HCT116 (cell line): Measurements from ENCODE around the gene CNTN4. TPM values are rescaled to one million over a fixed set of nuclear protein-coding genes. Genes with fewer than 3 reads are reported as not detected.

Source experiments
- ATAC-seq: fragments of 200-7000 bp; cut with Tn5 transposase; 2 replicates; pipeline ENCODE4 v1.9.1; 2020; ENCODE audit warnings: mild to moderate bottlenecking, moderate library complexity
- BruUV-seq: library from RNA; stranded (reverse); fragments of 400-500 nt; replicated peaks from 2 replicates; lab custom pipeline; 2021; lab: Mats Ljungman, UMichigan
- CTCF ChIA-PET: fragments of 300-600 bp; sonication (Branson Sonifier 250); formaldehyde crosslinking; loops from one replicate; lab custom pipeline; 2021; ENCODE audit warnings: antibody characterized with exemption; lab: Charles Lee
- POLR2A ChIA-PET: fragments of 300-600, 350-600 bp; sonication (Branson Sonifier 250); formaldehyde crosslinking; loops from one replicate; lab custom pipeline; 2021; ENCODE audit warnings: antibody characterized with exemption; lab: Charles Lee
- RAD21 ChIA-PET, 2 experiments: fragments of 300-600 bp; sonication (Branson Sonifier 250); formaldehyde crosslinking; loops; one replicate each; lab custom pipeline; 2023; ENCODE audit warnings: low total read pairs in 2 of 2; ENCODE audit not compliant: uncharacterized antibody in 2 of 2, unreplicated experiment in 2 of 2, low non-redundant PET in 1 of 2; lab: Charles Lee
- DNase-seq: peaks from one replicate; pipeline ENCODE4 v3.0.0-alpha.2; 2010; ENCODE audit warnings: low read depth, low spot score
- H2AFZ ChIP-seq: fragments of 200-600 bp; shearing (Covaris generic), sonication (generic); 2 replicates; pipeline ENCODE4 v1.6.1; 2017; ENCODE audit warnings: low read depth, mixed run types, mixed read lengths, antibody characterized with exemption, low read length; ENCODE audit not compliant: poor library complexity, severe bottlenecking
- H3K27ac ChIP-seq: 2 replicates; pipeline ENCODE4 v1.5.1; 2012; ENCODE audit warnings: low read depth, low read length
- H3K27me3 ChIP-seq: fragments of 200-600 bp; sonication (generic); 2 replicates; pipeline ENCODE4 v1.6.1; 2016; ENCODE audit warnings: mixed run types, low read length, mixed read lengths; ENCODE audit not compliant: insufficient read depth
- H3K36me3 ChIP-seq, 2 experiments: fragments of 200-500 bp in 1 of 2; fragments of 200-600 bp in 1 of 2; sonication (Bioruptor generic) in 1 of 2; sonication (generic) in 1 of 2; 2 replicates each; pipeline versions ENCODE4 v1.5.1 to v1.6.1; 2014 to 2016; ENCODE audit warnings: low read length in 2 of 2, inconsistent platforms in 1 of 2, mixed read lengths in 1 of 2, mixed run types in 1 of 2; ENCODE audit not compliant: insufficient read depth in 2 of 2, control insufficient read depth in 1 of 2
- H3K4me1 ChIP-seq, 2 experiments: fragments of 200-600 bp in 1 of 2; sonication (generic) in 1 of 2; 2 replicates each; pipeline versions ENCODE4 v1.5.1 to v1.6.1; 2012 to 2017; ENCODE audit warnings: low read length in 2 of 2, inconsistent platforms in 1 of 2, mild to moderate bottlenecking in 1 of 2, mixed read lengths in 1 of 2, mixed run types in 1 of 2, moderate library complexity in 1 of 2; ENCODE audit not compliant: insufficient read depth in 2 of 2, control insufficient read depth in 1 of 2
- H3K4me2 ChIP-seq: fragments of 200-600 bp; sonication (generic); 2 replicates; pipeline ENCODE4 v1.6.1; 2017; ENCODE audit warnings: mixed run types, low read length, mixed read lengths
- H3K4me3 ChIP-seq, 2 experiments: fragments of 200-600 bp in 1 of 2; sonication (generic) in 1 of 2; replicated peaks in 1 of 2; 2 replicates each; pipeline ENCODE4 v1.5.1; 2011 to 2016; ENCODE audit warnings: low read length in 2 of 2, control low read depth in 1 of 2, low read depth in 1 of 2, mild to moderate bottlenecking in 1 of 2, mixed read lengths in 1 of 2, mixed run types in 1 of 2
- H3K79me2 ChIP-seq: fragments of 200-600 bp; sonication (generic); 2 replicates; pipeline ENCODE4 v1.6.1; 2017; ENCODE audit warnings: mild to moderate bottlenecking, mixed run types, low read length, moderate library complexity, mixed read lengths; ENCODE audit not compliant: insufficient read depth
- H3K9ac ChIP-seq: fragments of 200-600 bp; sonication (generic); 2 replicates; pipeline ENCODE4 v1.6.1; 2016; ENCODE audit warnings: low read length, mixed read lengths
- H3K9me2 ChIP-seq: fragments of 200-600 bp; sonication (generic), shearing (Covaris generic); 2 replicates; pipeline ENCODE4 v1.6.1; 2017; ENCODE audit warnings: mixed run types, mild to moderate bottlenecking, moderate library complexity; ENCODE audit not compliant: insufficient read depth
- H3K9me3 ChIP-seq, 2 experiments: fragments of 200-500 bp in 1 of 2; fragments of 200-600 bp in 1 of 2; sonication (Bioruptor generic) in 1 of 2; sonication (generic) in 1 of 2; 2 replicates each; pipeline ENCODE4 v1.6.1; 2014 to 2017; ENCODE audit warnings: low read length in 2 of 2, mixed read lengths in 2 of 2, inconsistent platforms in 1 of 2, low read depth in 1 of 2, mild to moderate bottlenecking in 1 of 2, mixed run types in 1 of 2, moderate library complexity in 1 of 2; ENCODE audit not compliant: control insufficient read depth in 1 of 2, insufficient read depth in 1 of 2
- H4K20me1 ChIP-seq: fragments of 200-600 bp; sonication (generic), shearing (Covaris generic); 2 replicates; pipeline ENCODE4 v1.6.1; 2017; ENCODE audit warnings: mixed run types, mild to moderate bottlenecking, moderate library complexity; ENCODE audit not compliant: insufficient read depth
- CBX3 ChIP-seq: IDR thresholded peaks from 2 replicates; pipeline ENCODE4 v1.6.1; 2012; ENCODE audit warnings: low read depth
- CEBPB ChIP-seq: IDR thresholded peaks from 2 replicates; pipeline ENCODE4 v1.6.1; 2012; ENCODE audit warnings: low read depth
- EGR1 ChIP-seq: IDR thresholded peaks from 2 replicates; pipeline ENCODE4 v1.6.1; 2012; ENCODE audit warnings: low read depth
- ELF1 ChIP-seq: IDR thresholded peaks from 2 replicates; pipeline ENCODE4 v1.6.1; 2012; ENCODE audit warnings: low read depth, borderline replicate concordance
- EZH2 ChIP-seq: fragments of 200-600 bp; sonication (generic); IDR thresholded peaks from 2 replicates; pipeline ENCODE4 v1.6.1; 2017; ENCODE audit warnings: antibody characterized with exemption, mixed run types
- EZH2phosphoT487 ChIP-seq: fragments of 200-600 bp; IDR thresholded peaks from 2 replicates; pipeline ENCODE4 v1.6.1; 2018; ENCODE audit warnings: antibody characterized with exemption, borderline replicate concordance
- FOSL1 ChIP-seq: IDR thresholded peaks from 2 replicates; pipeline ENCODE4 v1.6.1; 2012; ENCODE audit warnings: low read depth
- JUND ChIP-seq: IDR thresholded peaks from 2 replicates; pipeline ENCODE4 v1.6.1; 2012
- MAX ChIP-seq: IDR thresholded peaks from 2 replicates; pipeline ENCODE4 v1.6.1; 2012
- POLR2A ChIP-seq: IDR thresholded peaks from 2 replicates; pipeline ENCODE4 v1.7.0; 2011; ENCODE audit warnings: borderline replicate concordance; ENCODE audit not compliant: insufficient read depth, insufficient read length; ENCODE audit errors: extremely low read depth
- POLR2AphosphoS5 ChIP-seq: IDR thresholded peaks from 2 replicates; pipeline ENCODE4 v1.6.1; 2011; ENCODE audit warnings: mild to moderate bottlenecking, low read depth, low read length, moderate library complexity
- SP1 ChIP-seq: IDR thresholded peaks from 2 replicates; pipeline ENCODE4 v1.6.1; 2012; ENCODE audit warnings: low read depth
- SRF ChIP-seq: IDR thresholded peaks from 2 replicates; pipeline ENCODE4 v1.6.1; 2012; ENCODE audit warnings: low read depth
- YY1 ChIP-seq: IDR thresholded peaks from 2 replicates; pipeline ENCODE4 v1.6.1; 2011; ENCODE audit warnings: low read length, low read depth, moderate library complexity, mild to moderate bottlenecking; ENCODE audit not compliant: insufficient replicate concordance; ENCODE audit errors: extremely low read depth
- ZBTB33 ChIP-seq: IDR thresholded peaks from 2 replicates; pipeline ENCODE4 v1.6.1; 2011; ENCODE audit warnings: mild to moderate bottlenecking, low read length, moderate library complexity; ENCODE audit not compliant: insufficient replicate concordance; ENCODE audit errors: extremely low read depth
- ZNF274 ChIP-seq: fragments of 200-500 bp; sonication (Bioruptor generic); IDR thresholded peaks from 2 replicates; pipeline ENCODE4 v1.6.1; 2014; ENCODE audit warnings: mild to moderate bottlenecking, low read depth, low read length, inconsistent platforms
- intact Hi-C: fragments of 100-400 bp; cut with micrococcal nuclease; formaldehyde crosslinking; loops from 2 replicates; pipeline ENCODE4 v1.10.0; 2022
- total RNA-seq: library from RNA; stranded (reverse); gene quantifications from one replicate; pipeline ENCODE4 v1.2.1, GENCODE V29; 2021; ENCODE audit not compliant: unreplicated experiment
- TF ChIP-seq, protein P1 (sequence below): IDR thresholded peaks from 2 replicates; pipeline ENCODE4 v1.6.1; 2012

The CNTN4 gene
- total RNA-seq, 1 experiment from 2014 or later, result not detected

DNA sequence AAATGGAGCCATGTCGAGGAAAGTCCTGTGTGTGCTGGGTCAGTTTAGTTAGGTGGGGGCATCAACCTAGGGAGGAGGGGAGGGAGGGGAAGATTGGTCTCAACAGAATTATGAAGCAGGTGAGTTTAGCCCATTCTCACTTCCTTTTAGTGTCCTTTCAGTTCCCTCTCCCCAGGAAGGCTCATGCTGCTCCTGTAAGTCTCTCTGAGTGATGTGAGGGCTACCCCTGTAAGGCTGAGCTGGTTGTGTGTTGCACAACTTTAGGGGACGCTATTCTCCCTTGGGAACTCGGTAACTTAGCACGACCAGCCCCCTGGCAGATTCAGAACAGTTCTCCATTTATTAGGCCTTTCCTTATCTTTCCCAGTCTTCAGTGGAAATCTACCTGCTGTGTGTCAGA is 990.4 kb downstream of the CNTN4 start:
- Histone ChIP-seq H3K36me3 (no peaks in the 10 kb centered on the region), H3K9ac (no peak overlapping the region), H3K4me1 (no peaks in the 10 kb centered on the region), H3K27ac (no peak overlapping the region), H3K4me3 (no peak overlapping the region), H3K27me3 (peaks cover 18% of the 10 kb centered on the region; the same call in 1 of the 2 replicates), H3K79me2 (no peaks in the 10 kb centered on the region), H3K9me2 (no peaks in the 10 kb centered on the region), H4K20me1 (no peaks in the 10 kb centered on the region), H3K4me2 (no peak overlapping the region), H2AFZ (no peak overlapping the region), H3K9me3 (no peaks in the 10 kb centered on the region)
- ChIA-PET CTCF (no interaction called here), POLR2A (no interaction called here), RAD21 (no interaction called here)
- TF ChIP-seq EGR1, result no peak
- no peak for TF ChIP-seq JUND
- TF ChIP-seq CBX3, result no peak
- TF ChIP-seq SRF, result no peak
- no peak for TF ChIP-seq YY1
- no peak for TF ChIP-seq POLR2AphosphoS5
- no peak for TF ChIP-seq SP1
- TF ChIP-seq POLR2A, result no peak
- TF ChIP-seq MAX, result no peak
- no peak for TF ChIP-seq ELF1
- no peak for TF ChIP-seq EZH2phosphoT487
- TF ChIP-seq, protein P1, sequence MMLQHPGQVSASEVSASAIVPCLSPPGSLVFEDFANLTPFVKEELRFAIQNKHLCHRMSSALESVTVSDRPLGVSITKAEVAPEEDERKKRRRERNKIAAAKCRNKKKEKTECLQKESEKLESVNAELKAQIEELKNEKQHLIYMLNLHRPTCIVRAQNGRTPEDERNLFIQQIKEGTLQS, result no peak
- TF ChIP-seq ZBTB33, result no peak
- TF ChIP-seq ZNF274, result no peak
- TF ChIP-seq CEBPB, result no peak
- TF ChIP-seq EZH2, result no peak
- no peak for TF ChIP-seq FOSL1
- DNase-seq, result no peak
- intact Hi-C loops, result no loop called here
- ATAC-seq, result no peak
- no TSS peak for BruUV-seq
